SK-MEL-5 (cell line): ENCODE data around the gene ARNT2. TPM values are rescaled to one million over a fixed set of nuclear protein-coding genes. Genes with fewer than 3 reads are reported as not detected.

Experiments used
- DNase-seq: peaks from one replicate; pipeline ENCODE4 v3.0.0-alpha.2; 2016; ENCODE audit warnings: low read depth, low spot score
- in situ Hi-C: cut with HindIII; loops from 2 replicates; pipeline ENCODE4 v1.10.0; 2016; ENCODE audit warnings: low sequenced_read_pairs, high pct_unique_total_duplicates, low pct_unique_long_range_greater_than_20kb
- total RNA-seq: library from RNA; depleted of rRNA; stranded (reverse); fragments of >200 nt; shearing (Covaris generic); gene quantifications from 2 replicates; pipeline ENCODE4 v1.2.3, GENCODE V29; 2014

The ARNT2 gene
- total RNA-seq, 1 experiment from 2014 or later = 33.6 TPM

DNA sequence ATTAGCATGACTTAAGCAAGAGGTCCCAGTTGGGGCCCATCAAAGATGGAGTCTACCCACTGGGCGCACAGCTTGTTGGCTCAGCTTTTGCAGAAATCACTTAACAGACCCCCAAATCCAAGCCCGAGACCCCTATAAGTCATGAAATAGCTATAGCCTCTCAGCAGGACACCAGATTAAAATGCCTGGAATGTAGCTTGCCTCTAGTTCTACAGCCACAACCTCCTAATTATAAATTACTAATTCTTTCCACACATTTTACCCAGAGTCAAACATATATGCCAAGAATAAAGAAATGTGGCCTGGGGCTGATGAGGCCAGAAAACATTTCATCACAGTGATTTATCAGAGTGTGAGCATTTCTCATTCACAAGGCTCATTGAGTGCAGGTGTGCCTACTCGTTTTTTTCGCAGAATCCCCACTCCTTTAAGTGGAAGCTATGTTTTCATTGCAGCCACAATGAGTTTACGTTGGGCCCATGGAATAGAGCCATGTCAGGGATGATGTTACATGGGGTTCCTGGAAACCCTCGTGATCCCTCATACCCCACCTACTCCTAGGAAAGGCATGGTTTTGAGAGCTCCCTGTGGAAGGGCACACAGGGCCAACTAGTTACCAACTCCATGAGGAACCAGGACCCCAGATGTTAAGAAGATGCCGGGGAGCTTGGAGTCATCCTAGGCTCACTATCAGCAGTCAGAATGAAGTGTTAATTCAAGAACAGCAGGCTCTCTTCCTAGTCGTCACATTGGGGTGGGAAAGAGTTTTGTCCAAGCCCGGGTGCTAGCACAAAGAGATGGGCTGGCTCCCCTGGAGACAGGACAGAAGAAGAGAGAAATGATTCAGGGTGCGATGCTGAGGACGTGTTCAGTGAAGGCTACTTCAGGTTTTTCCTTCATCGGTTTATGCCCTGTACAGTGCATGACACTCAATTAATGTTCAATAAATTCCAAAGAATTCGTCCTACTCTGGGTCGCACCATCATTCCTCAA lies 200.7 kb downstream of the ARNT2 start:
- in situ Hi-C loops = no loop called here
- DNase-seq = no peak

DNA sequence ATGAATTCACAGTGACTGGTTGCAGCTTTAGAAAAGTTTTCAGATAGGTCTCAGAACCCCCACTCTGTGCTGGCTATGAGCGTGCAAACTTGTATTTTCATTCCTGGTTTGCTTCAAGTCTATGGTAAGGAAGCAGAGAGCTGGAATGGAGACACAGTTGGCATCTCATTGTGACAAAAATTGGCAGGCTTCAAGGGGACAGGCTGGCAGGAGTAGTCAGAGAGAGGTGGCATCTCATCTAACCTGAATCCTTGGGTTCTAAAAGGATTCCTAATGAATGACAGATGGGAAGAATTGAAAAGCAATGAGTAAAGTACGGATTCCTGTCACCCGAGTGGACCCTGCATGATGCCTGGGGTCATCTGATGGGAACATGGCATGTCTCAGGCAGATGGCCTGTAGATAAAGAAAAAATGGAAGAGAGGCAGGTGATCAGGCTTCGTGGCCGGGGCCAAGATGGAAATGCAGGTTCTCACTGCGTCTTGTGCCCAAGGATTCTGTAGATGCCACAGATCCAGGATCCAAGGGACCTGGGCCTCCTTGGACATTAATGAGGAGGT lies 201.5 kb downstream of the ARNT2 start:
- no peak for DNase-seq
- in situ Hi-C loops = no loop called here

DNA sequence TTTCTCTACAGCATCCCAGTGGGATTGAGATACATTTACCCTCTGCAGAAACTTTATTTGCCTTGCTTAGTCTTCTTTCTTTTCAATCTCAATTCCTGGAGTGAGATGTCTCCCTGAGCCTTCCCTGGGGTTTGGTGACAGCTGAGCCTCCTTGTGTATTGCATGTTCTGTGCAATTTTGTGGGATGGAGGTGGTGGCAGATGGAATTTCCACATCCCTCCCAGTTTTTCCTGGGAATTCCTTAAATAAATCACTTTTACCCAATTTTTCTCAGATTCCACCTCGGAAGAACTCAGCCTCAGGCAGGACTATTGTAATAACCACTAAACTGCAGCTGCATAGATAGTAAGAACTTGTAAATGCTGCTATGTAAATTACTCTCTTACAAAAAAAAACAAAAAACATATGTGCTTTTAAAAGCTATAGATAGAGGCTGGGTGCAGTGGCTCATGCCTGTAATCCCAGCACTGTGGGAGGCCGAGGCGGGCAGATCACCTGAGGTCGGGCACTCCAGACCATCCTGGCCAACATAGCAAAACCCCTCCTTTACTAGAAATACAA lies 202.4 kb downstream of the ARNT2 start:
- in situ Hi-C loops = no loop called here
- no peak for DNase-seq

DNA sequence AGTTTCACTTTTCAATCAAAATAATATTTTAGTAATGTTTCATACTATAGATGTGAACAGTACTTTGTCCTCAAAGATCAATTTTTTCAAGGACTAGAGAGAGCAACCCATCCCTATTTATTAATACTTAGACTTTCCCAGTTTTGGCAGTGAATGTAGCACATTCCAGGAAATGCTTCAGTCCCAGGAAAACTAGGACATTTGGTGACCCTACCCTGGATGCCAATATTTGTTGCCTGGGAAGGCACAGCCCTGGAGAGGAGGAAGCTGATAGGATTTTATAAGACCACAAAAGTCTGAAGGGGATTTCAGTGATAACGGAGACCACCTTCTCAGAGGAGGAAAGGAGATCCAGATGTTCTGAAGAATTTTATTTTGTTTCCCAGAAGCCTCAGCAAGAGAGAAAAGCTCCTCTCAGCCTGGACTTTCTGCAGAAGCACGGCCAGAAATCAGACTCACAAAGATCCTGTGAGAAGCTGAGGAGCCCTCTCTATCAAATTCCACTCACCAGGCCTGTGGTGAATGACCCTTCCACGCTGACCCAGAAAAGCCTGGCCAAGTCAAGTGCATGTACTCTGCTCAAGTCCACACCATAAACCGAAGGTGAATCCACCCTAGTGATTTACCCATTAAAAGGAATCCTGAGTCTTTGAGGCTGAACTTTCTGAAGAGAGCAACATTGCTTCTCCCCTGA lies 203.3 kb downstream of the ARNT2 start:
- DNase-seq = no peak
- in situ Hi-C loops = no loop called here

DNA sequence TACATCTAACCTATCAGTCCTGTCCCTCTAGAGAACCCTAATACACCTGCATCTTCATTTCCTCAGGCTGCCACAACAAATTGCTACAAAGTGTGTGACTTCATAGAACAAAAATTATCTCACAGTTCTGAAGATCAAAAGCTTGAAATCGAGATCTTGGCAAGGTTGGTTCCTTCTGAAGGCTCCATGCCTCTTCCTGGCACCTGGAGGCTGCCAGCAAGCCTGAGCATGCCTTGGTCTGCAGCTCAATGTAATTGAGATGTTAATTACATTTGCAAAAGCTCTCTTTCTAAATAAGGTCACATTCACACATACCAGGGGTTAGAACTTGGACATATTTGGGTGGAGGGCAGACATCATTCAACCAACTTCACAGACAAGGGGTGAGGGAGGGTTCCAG lies 204.5 kb downstream of the ARNT2 start:
- DNase-seq = no peak
- in situ Hi-C loops = no loop called here

DNA sequence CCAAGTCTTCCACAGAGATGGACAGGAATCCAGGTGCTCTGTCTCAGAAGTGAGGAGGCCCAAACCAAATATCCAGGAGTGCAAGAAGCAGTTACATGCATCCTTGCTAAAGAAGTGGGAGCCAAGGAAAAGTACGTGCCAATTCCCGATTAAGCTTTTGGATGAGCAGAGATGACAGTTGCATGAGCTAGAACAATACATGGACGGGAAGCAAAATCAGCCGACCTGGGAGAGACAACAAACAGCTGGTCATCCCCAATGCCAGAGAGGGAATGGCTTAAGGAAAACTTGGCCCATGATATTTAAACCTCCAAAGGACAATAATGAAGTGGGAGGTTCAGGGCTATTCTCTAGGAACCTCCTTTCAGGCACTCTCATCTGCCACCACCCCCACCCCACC lies 204.9 kb downstream of the ARNT2 start:
- in situ Hi-C loops = no loop called here
- no peak for DNase-seq

DNA sequence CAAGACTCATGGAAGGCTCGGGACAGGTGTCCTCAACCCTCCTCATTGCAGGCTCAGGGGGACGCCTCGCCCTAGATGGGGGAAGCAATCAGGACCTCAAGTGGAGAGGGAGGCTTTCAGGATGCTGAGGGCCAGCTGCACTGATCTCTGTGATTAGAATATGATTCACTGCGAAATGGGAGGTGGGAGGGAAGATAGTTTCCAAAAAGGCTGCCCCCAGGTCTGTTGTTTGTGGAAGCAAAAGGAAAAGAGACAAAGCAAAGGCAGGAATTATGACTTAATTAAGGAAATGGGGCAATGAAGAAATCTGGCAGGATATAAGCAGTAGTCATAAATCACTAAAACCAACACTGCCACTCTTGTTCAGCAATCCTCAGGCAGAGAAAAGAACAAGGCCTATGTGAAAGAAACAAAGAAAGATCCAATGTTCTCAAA lies 205.3 kb downstream of the ARNT2 start:
- in situ Hi-C loops = no loop called here
- peak; percentile 88 for DNase-seq

DNA sequence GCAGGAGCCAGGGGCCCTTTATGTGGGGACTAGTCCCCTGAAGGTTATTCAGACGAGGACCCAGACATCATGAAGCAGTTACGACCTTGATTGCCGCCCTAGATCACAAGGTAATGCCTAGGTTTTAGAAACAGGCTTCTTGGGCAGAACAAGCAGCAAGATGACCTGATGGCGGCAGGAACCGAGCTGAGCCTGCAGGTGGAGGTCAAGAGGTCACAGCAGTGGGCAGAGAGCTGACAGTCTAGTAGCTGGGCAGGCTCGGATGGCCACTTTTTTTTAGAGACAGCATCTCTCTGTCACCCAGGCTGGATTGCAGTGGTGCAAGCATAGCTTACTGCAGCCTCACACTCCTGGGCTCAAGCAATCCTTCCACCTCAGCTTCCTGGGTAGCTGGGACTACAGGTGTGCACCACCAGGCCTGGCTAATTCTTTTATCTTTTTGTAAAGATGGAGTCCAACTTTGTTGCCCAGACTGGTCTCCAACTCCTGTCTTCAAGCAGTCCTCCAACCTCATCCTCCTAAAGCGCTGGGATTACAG lies 207.4 kb downstream of the ARNT2 start:
- in situ Hi-C loops = no loop called here
- DNase-seq = no peak

DNA sequence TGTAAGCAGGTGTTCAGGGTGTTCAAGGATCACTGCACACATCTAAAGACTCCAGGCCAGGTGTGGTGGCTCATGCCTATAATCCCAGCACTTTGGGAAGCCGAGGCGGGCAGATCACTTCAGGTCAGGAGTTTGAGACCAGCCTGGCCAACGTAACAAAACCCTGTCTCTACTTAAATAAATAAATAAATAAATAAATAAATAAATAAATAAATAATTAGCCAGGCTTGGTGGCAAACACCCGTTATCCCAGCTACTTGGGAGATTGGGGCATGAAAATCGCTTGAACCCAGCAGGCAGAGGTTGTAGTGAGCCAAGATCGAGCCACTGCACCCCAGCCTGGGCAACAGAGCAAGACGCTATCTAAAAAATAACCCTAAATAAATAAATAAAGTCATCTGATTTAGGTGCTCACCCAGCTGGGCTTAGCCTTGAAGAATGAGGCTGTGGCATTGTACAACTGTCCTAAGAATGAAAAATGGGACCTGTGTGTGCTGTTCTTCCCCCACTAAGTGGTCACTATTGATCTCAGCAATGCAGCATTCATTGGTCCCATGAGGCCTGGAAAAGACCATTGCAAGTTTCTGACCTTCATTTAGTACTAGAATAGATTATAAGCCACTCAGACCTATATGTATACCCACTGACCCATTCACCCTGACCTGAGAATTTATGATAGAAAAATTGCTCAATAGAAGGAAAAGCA lies 208.1 kb downstream of the ARNT2 start:
- no peak for DNase-seq
- in situ Hi-C loops = no loop called here

DNA sequence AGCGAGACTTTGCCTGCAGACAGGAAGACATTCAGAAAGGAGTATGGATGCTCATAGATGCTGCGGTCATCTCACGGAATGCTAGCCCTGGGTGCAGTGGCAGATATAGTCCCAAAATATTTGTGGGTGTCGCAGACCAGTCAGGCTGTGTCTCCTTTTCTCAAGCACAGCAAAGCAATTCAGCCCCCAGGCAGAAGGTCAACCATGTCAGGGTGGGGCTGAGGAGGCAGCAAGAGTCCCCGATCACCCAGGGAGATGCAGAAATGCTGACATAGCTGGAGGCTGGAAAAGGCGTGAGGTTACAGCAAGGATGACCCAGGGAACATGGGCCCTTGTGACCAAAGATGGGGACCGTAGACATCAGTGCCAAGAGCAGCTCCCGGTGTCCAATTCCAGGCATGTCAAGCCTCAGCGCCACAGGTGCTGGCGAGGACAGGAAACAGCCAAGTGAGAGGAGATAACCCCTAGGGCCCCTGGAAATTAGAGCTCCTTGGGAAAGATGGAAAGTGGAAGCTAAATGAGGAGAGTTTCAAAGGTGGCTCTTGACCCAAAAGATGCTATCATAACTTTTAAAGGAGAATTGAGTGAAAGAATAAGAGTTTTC lies 209.7 kb downstream of the ARNT2 start:
- in situ Hi-C loops = no loop called here

DNA sequence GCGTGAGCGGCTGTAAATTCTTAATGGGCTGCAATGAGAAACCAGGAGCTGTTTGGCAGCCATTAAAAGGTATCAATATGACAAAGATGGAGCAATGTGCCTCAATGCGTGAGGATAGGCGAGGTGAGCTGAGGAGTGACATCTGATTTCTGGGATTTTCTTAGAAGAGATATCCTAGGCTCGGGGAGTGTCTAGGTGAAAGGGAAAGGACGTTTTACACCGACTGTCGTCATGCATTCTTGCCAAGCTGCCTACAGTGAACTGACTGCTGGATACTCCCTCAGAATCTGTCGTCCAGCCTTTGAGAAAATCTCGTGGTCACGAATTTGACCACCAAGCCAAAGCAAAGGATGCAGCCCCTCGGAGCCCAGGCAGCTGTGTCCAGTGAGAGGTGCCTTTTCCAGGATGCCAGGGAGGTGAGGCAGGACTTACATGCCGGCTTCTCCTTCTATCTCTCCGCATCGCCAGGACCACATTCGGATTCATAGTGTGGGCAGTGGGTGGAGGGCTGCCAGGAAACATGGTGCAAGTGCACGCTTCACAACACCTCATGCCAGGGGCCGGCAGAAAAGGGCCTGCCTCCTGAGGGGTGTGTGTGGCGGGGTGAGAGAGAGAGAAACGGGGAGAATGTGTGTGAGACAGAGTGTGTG lies 210.7 kb downstream of the ARNT2 start:
- in situ Hi-C loops = no loop called here
- DNase-seq = no peak

More for the DNA sequence above, 209.7 kb downstream of the ARNT2 start:
- no peak for DNase-seq

DNA sequence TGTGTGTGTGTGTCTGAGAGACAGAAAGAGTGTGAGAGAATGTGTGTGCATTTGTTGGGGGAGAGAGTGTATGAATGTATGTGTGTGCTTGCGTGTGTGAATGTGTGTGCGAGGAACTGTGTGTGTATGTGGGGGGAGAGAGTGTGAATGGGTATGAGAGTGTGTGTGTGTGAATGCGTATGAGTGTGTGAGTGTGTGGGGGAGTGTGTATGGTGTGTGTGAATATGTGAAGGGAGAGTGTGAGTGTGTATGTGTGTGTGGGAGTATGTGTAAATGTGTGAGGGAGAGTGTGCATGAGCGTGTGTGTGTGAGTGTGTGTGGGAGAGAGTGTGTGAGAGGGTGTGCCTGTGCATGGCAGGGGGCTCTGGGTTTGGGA lies 211.2 kb downstream of the ARNT2 start:
- in situ Hi-C loops = no loop called here
- no peak for DNase-seq

DNA sequence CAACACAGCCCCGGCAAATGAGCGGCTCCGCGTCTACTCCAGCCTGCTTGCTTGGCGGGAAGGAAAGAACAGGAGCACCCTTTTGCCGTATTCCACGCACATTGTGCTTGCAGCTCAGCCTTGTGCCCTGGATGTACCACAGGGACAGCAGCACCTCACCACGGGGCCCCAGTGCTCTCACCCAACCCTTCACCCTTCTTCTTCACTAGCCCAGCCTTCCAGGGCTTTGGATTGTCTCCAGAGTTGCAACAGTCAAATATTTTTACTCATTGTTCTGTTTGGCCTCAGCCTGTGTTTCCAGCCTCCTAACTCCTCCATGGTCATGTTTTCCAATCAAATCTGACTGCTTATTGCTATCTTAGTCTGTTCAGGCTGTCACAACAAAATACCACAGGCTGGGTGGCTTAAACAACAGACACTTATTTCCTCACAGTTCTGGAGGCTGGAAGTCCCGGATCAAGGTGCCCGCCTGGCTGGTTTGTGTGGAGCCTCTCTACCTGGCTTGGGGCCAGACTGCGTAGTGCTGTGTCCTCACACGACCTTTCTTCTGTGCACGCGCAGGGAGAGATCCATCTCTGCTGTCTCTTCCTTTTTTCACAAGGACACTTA lies 211.7 kb downstream of the ARNT2 start:
- peak; percentile 12 for DNase-seq
- in situ Hi-C loops = no loop called here

DNA sequence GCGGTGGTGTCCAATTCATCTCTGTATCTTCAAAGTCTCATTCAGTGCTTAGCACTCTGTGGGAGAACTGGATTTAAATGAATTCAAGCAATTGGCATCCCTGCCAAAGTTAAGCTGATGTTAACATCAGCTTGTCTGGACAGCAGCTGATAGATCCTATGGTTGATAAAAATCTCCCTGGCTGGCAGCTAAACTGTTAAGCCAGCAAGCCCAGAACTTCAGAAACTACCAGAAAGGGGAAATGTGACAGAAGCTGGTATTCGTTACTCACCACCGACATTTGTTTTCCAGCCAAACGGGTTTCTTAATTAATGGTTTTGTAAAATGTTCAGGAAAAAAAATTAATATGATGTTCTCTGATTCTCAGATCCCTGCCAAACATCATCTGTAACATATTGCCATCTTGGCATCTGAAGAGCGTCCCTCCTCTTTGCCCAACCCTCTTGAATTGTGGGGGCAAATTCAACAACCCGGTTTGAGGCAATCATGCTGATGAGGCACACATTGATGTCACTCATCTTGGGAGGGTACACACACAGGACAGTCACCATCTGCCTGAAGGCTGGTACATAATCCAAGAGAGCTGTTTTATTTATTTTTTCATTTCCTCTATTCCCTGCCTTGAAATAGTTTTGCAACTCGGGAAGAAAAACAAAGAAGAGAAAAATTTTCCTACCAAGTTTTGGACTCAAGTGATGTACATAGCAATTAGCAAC lies 214.7 kb downstream of the ARNT2 start:
- in situ Hi-C loops = no loop called here
- no peak for DNase-seq

DNA sequence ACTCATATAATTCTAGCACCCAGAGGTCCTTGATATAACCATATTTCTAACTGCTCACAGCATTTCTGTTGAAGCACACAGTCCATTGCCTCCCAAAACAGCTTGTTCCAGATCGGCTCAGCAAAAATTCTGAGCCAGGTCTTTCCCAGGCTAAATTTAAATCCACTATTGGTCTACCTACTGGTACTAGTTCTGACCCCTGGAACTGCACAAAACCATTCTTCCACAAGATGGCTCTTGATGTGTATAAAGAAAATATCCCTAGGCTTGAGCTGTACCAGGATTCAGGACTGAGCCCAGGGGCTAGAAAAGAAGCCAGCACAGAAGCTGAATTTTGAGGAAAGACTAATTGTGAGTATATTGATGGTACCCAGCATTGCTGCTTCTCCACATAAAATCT lies 215.5 kb downstream of the ARNT2 start:
- peak; percentile 53 for DNase-seq
- in situ Hi-C loops = no loop called here

DNA sequence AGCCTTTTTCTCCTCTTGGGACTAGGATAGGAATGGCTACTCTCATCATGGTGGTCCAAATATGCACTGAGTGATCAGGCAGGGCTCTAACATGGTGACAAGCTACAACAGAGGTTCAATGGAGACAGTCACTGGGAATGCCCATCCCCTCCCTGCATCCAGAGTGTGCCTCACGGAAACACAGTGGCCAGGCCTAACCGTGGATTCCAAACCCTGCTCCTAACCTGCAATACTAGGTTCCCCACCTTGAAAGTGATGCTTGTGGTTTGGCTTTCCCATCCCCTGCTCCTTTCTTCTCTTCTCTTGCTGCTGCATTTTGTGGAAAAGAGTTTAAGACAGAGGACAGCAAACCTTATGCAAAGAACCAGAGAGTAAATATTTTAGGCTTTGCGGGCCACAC lies 216.0 kb downstream of the ARNT2 start:
- in situ Hi-C loops = no loop called here

More for the DNA sequence above, 216.0 kb downstream of the ARNT2 start:
- no peak for DNase-seq
